Breast epithelium (tissue), 4 donors: ENCODE measurements around the gene LHFPL2. TPM values are rescaled to one million over a fixed set of nuclear protein-coding genes. Genes with fewer than 3 reads are reported as not detected.
A peak's percentile ranks its signal among the peaks of the same experiment; 100 is the strongest.

Source experiments
- DNase-seq, 2 donors: peaks; one replicate each; pipeline ENCODE4 v3.0.0-alpha.2; 2019; ENCODE audit warnings: low spot score in 2 of 2
- H3K27ac ChIP-seq, 2 donors: fragments of 200-600 bp; sonication (generic) in 1 of 2; one replicate each; pipeline ENCODE4 v1.5.1; 2016 to 2019; ENCODE audit warnings: mild to moderate bottlenecking in 1 of 2
- H3K27me3 ChIP-seq, 2 donors: fragments of 200-600 bp; sonication (generic) in 1 of 2; one replicate each; pipeline versions ENCODE4 v1.5.1 to v1.6.0; 2017 to 2019; ENCODE audit warnings: control low read depth in 1 of 2, mild to moderate bottlenecking in 1 of 2
- H3K36me3 ChIP-seq: fragments of 200-600 bp; one replicate; pipeline ENCODE4 v1.5.1; 2019
- H3K4me1 ChIP-seq, 2 donors: fragments of 200-600 bp; sonication (generic); one replicate each; pipeline ENCODE4 v1.5.1; 2016 to 2019; ENCODE audit warnings: control low read depth in 1 of 2
- H3K4me3 ChIP-seq, 3 donors: fragments of 200-600 bp; sonication (generic); 1 replicate in 2 of 3; 2 replicates in 1 of 3; pipeline ENCODE4 v1.5.1; 2016 to 2019; ENCODE audit warnings: mild to moderate bottlenecking in 3 of 3, moderate library complexity in 2 of 3
- H3K9me3 ChIP-seq, 2 donors: fragments of 200-600 bp; sonication (generic) in 1 of 2; one replicate each; pipeline ENCODE4 v1.5.1; 2016 to 2019; ENCODE audit warnings: control low read depth in 1 of 2
- POLR2A ChIP-seq: fragments of 450-650 bp; IDR thresholded peaks from one replicate; pipeline ENCODE4 v1.6.1; 2016; ENCODE audit warnings: antibody characterized with exemption, mild to moderate bottlenecking, moderate library complexity
- POLR2AphosphoS5 ChIP-seq, 3 donors: sonication (generic); formaldehyde crosslinking; IDR thresholded peaks; one replicate each; pipeline ENCODE4 v1.6.1; 2017; ENCODE audit warnings: antibody characterized with exemption in 3 of 3
- intact Hi-C: fragments of 100-400 bp; cut with DNase I; formaldehyde crosslinking; loops from one replicate; pipeline ENCODE4 v1.15.1; 2023; ENCODE audit warnings: low total_unique reads
- total RNA-seq, 3 donors: library from RNA; depleted of rRNA; stranded (reverse); fragments of >200 nt; gene quantifications; one replicate each; pipeline ENCODE4 v1.1.0, GENCODE V29; 2016
- TF ChIP-seq, protein P1 (sequence below), 3 donors: fragments of 450-650 bp; IDR thresholded peaks; one replicate each; pipeline ENCODE4 v1.5.1; 2016 to 2017; ENCODE audit warnings: antibody characterized with exemption in 3 of 3, mild to moderate bottlenecking in 3 of 3, moderate library complexity in 3 of 3

LHFPL2 gene
- total RNA-seq, 3 donors from 2014 or later: 36.8 to 61.8 (median 41.3) TPM

DNA sequence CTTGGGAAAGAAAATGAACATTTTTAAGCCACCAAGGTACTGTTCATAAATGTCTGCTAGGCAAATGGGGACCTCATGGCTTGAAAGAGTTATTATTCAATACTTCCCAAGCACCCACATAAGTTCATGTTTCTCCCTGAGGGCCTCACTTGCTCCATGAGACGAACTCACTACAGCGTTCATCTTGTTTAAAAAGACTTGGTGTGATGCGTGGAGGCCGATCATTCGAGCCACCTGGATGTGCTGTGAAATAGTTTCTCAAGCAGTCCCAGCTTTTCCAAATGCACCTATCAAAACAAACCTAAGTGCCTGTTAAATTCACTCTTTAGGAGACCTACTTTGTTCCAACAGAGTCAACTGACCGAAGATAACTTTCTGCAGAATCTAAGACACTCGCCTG is 103.2 kb downstream of the LHFPL2 start:
- H3K36me3 ChIP-seq: no peaks in the 10 kb centered on the region
- intact Hi-C loops: no loop called here
- peaks cover 3 to 11% of the 10 kb centered on the region in 2 donors for H3K4me1 ChIP-seq
- TF ChIP-seq POLR2A (no peak), POLR2AphosphoS5 (IDR thresholded peaks at IDR 0.05) (no peak)
- TF ChIP-seq, protein P1, sequence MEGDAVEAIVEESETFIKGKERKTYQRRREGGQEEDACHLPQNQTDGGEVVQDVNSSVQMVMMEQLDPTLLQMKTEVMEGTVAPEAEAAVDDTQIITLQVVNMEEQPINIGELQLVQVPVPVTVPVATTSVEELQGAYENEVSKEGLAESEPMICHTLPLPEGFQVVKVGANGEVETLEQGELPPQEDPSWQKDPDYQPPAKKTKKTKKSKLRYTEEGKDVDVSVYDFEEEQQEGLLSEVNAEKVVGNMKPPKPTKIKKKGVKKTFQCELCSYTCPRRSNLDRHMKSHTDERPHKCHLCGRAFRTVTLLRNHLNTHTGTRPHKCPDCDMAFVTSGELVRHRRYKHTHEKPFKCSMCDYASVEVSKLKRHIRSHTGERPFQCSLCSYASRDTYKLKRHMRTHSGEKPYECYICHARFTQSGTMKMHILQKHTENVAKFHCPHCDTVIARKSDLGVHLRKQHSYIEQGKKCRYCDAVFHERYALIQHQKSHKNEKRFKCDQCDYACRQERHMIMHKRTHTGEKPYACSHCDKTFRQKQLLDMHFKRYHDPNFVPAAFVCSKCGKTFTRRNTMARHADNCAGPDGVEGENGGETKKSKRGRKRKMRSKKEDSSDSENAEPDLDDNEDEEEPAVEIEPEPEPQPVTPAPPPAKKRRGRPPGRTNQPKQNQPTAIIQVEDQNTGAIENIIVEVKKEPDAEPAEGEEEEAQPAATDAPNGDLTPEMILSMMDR (IDR thresholded peaks at IDR 0.05): no peak
- H3K4me3 ChIP-seq: no peak overlapping the region
- H3K9me3 ChIP-seq: no peaks in the 10 kb centered on the region
- peak overlapping the region; percentile 87 to 93 for H3K27ac ChIP-seq
- no peak for DNase-seq
- no peaks in the 10 kb centered on the region for H3K27me3 ChIP-seq

GRCh38 chr5:78544561-78545201 is 103.9 kb downstream of the LHFPL2 start:
- Histone ChIP-seq H3K27ac (peak overlapping the region; percentile 87 to 93), H3K27me3 (no peaks in the 10 kb centered on the region), H3K36me3 (no peaks in the 10 kb centered on the region), H3K4me1 (peaks cover 6 to 17% of the 10 kb centered on the region in 2 donors), H3K9me3 (no peaks in the 10 kb centered on the region), H3K4me3 (no peak overlapping the region)
- intact Hi-C loops: no loop called here
- TF ChIP-seq POLR2AphosphoS5 (IDR thresholded peaks at IDR 0.05): no peak
- no peak for TF ChIP-seq POLR2A
- TF ChIP-seq, protein P1 (IDR thresholded peaks at IDR 0.05): no peak
- DNase-seq: no peak

DNA sequence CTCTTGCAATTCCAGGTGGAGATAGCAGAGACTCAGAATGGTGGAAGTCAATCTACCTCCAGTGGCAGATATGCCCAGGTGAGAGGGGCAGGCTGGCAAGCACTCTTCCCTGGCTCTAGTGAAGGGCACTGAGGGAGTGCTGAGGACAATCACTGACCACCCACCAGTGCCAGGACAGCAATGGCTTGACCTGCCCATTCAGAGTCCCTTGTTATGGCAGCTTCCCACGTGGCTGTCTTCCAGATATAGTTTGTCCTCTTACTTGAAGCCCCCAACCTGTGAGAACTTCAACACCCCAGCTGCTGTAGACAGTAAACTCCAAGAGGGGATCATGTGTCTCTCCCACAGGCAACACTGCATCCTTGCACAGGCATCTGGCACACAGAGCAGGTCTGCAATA is 104.7 kb downstream of the LHFPL2 start:
- Histone ChIP-seq H3K9me3 (no peaks in the 10 kb centered on the region), H3K36me3 (no peaks in the 10 kb centered on the region), H3K4me1 (peaks cover 6 to 17% of the 10 kb centered on the region in 2 donors), H3K27ac (peak overlapping the region; percentile 64 to 87), H3K27me3 (no peaks in the 10 kb centered on the region), H3K4me3 (no peak overlapping the region)
- TF ChIP-seq POLR2AphosphoS5 (IDR thresholded peaks at IDR 0.05): no peak
- TF ChIP-seq POLR2A: no peak
- intact Hi-C loops: no loop called here
- no peak for DNase-seq

DNA sequence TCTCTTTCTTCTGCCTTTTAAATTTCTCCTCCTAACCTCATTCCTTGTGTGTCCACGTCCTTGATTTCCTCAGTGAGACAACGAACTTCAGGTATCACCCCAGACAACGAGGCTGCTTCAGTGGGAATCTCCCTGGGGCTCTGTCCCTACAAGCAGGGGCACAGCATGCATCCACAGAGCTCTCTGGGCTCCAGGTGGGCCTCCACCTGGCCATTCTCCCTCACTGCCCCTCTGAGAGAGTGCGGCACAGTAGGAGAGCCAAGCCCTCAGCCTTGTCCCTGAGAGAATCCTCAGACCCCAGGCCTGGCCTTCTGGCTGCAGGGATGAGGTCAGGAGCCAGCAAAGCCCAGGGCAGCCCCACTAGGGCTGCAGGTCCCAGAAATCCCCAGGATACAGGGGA is 105.3 kb downstream of the LHFPL2 start:
- no peak for DNase-seq
- Histone ChIP-seq H3K36me3 (no peaks in the 10 kb centered on the region), H3K9me3 (no peaks in the 10 kb centered on the region), H3K4me1 (peaks cover 6 to 17% of the 10 kb centered on the region in 2 donors), H3K27ac (peak overlapping the region; percentile 64 to 87), H3K4me3 (no peak overlapping the region), H3K27me3 (no peaks in the 10 kb centered on the region)
- TF ChIP-seq POLR2AphosphoS5 (IDR thresholded peaks at IDR 0.05): no peak
- TF ChIP-seq, protein P1 (IDR thresholded peaks at IDR 0.05): no peak
- no peak for TF ChIP-seq POLR2A
- intact Hi-C loops: no loop called here

- peaks cover 6 to 17% of the 10 kb centered on the region in 2 donors for H3K4me1 ChIP-seq
- TF ChIP-seq, protein P1 (IDR thresholded peaks at IDR 0.05): no peak
- no peak for TF ChIP-seq POLR2A
- TF ChIP-seq POLR2AphosphoS5 (IDR thresholded peaks at IDR 0.05): no peak
- H3K4me3 ChIP-seq: no peak overlapping the region
- peak overlapping the region; percentile 68 to 87 for H3K27ac ChIP-seq
- no peaks in the 10 kb centered on the region for H3K9me3 ChIP-seq
- intact Hi-C loops: no loop called here
- H3K27me3 ChIP-seq: no peaks in the 10 kb centered on the region
- no peaks in the 10 kb centered on the region for H3K36me3 ChIP-seq
- DNase-seq: no peak
Observed at GRCh38 chr5:78542321-78542840, 106.2 kb downstream of the LHFPL2 start.
